Esophagus squamous epithelium (tissue), 4 donors: Measurements from ENCODE around the gene SDC4.
A peak's percentile ranks its signal among the peaks of the same experiment; 100 is the strongest.

Experiments used
- POLR2A ChIP-seq, 4 donors: fragments of 450-650 bp; IDR thresholded peaks; one replicate each; pipeline ENCODE4 v1.6.1; 2017; ENCODE audit warnings: antibody characterized with exemption in 4 of 4, mild to moderate bottlenecking in 4 of 4, moderate library complexity in 3 of 4
- TF ChIP-seq, protein P1 (sequence below), 6 experiments: fragments of 450-650 bp in 4 of 6; fragments of 200-600 bp in 2 of 6; sonication (generic) in 2 of 6; IDR thresholded peaks; one replicate each; pipeline ENCODE4 v1.5.1; 2016 to 2019; ENCODE audit warnings: antibody characterized with exemption in 6 of 6, mild to moderate bottlenecking in 4 of 6, moderate library complexity in 4 of 6

DNA sequence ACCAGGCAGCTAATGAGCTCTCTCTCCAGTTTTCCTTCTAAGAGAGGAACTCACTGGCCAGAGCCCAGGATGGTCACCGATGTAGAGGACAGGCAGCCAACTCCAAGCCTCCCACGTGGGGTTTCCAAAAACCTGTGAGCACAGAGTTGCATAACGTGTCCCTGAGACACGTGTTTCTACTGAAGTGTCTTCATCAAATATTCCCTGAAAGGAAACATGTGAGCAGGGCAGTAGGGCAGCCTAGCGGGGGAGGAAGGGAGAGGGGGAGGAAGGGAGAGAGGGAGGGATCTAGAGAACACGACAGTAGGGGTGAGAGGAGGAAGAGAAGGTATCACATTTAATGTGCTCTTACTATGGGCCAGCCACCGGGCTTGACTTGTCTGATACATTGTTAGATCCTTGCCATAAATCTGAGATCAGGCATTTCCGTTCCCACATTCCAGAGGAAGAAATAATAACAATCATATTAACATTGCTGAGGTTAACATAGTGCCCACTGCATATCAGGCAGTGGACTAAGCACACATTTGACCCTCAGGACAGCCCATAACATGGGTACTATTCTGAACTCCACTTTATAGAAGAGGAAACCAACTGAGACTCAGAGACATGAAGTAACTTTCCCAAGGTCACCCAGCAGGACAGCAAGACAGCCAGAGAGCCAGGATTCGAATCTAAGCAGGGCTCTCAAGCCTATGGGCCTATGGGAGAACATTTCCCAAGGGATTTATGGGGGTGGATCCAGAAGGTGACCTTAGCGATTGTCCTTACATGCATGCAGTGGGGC, 10.3 kb upstream of the SDC4 start:
- TF ChIP-seq, protein P1, sequence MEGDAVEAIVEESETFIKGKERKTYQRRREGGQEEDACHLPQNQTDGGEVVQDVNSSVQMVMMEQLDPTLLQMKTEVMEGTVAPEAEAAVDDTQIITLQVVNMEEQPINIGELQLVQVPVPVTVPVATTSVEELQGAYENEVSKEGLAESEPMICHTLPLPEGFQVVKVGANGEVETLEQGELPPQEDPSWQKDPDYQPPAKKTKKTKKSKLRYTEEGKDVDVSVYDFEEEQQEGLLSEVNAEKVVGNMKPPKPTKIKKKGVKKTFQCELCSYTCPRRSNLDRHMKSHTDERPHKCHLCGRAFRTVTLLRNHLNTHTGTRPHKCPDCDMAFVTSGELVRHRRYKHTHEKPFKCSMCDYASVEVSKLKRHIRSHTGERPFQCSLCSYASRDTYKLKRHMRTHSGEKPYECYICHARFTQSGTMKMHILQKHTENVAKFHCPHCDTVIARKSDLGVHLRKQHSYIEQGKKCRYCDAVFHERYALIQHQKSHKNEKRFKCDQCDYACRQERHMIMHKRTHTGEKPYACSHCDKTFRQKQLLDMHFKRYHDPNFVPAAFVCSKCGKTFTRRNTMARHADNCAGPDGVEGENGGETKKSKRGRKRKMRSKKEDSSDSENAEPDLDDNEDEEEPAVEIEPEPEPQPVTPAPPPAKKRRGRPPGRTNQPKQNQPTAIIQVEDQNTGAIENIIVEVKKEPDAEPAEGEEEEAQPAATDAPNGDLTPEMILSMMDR (IDR thresholded peaks at IDR 0.05), result no peak
- TF ChIP-seq POLR2A (IDR thresholded peaks at IDR 0.05), result peak in 1 of 4 donors; percentile 10
